Uterus (tissue), 4 donors: ENCODE measurements around the gene TRPT1. TPM values are rescaled to one million over a fixed set of nuclear protein-coding genes. Genes with fewer than 3 reads are reported as not detected.

Source experiments
- DNase-seq, 2 donors: peaks; one replicate each; pipeline ENCODE4 v3.0.0-alpha.2; 2019 to 2020
- H3K27ac ChIP-seq, 2 donors: fragments of 200-600 bp; sonication (generic); 1 replicate in 1 of 2; 2 replicates in 1 of 2; pipeline ENCODE4 v1.5.1; 2016 to 2018
- H3K27me3 ChIP-seq, 2 donors: fragments of 200-600 bp; sonication (generic); one replicate each; pipeline ENCODE4 v1.5.1; 2018 to 2019; ENCODE audit warnings: control low read depth in 1 of 2
- H3K36me3 ChIP-seq, 2 donors: fragments of 200-600 bp; sonication (generic); one replicate each; pipeline ENCODE4 v1.5.1; 2019; ENCODE audit warnings: control low read depth in 1 of 2
- H3K4me1 ChIP-seq, 2 donors: fragments of 200-600 bp; sonication (generic); one replicate each; pipeline ENCODE4 v1.5.1; 2018 to 2019; ENCODE audit warnings: control low read depth in 1 of 2
- H3K4me3 ChIP-seq, 2 donors: fragments of 200-600 bp; sonication (generic); 1 replicate in 1 of 2; 2 replicates in 1 of 2; pipeline ENCODE4 v1.5.1; 2018 to 2019; ENCODE audit warnings: mild to moderate bottlenecking in 1 of 2
- H3K9me3 ChIP-seq, 2 donors: fragments of 200-600 bp; sonication (generic); one replicate each; pipeline ENCODE4 v1.5.1; 2019; ENCODE audit warnings: control low read depth in 1 of 2
- POLR2A ChIP-seq, 2 donors: fragments of 450-650 bp; IDR thresholded peaks; one replicate each; pipeline ENCODE4 v1.6.1; 2016; ENCODE audit warnings: antibody characterized with exemption in 2 of 2, mild to moderate bottlenecking in 1 of 2, moderate library complexity in 1 of 2
- intact Hi-C: fragments of 100-400 bp; cut with DNase I; formaldehyde crosslinking; loops from one replicate; pipeline ENCODE4 v1.15.1; 2023; ENCODE audit warnings: low total_unique reads
- total RNA-seq, 4 donors: library from RNA; depleted of rRNA in 3 of 4; stranded (reverse); fragments of >200 nt in 3 of 4; gene quantifications; one replicate each; pipeline versions ENCODE4 v1.1.0 to v1.2.4, GENCODE V29; 2014 to 2023
- TF ChIP-seq, protein P1 (sequence below), 4 experiments: fragments of 200-600 bp in 2 of 4; fragments of 450-650 bp in 2 of 4; sonication (generic) in 2 of 4; IDR thresholded peaks; one replicate each; pipeline ENCODE4 v1.5.1; 2016 to 2019; ENCODE audit warnings: antibody characterized with exemption in 4 of 4, mild to moderate bottlenecking in 2 of 4, moderate library complexity in 1 of 4
- donor health status: DM: yes; HTN: yes; CAD: no.

Gene TRPT1
- total RNA-seq, 4 donors from 2014 or later = 7.2 to 42.9 (median 18.7) TPM

DNA sequence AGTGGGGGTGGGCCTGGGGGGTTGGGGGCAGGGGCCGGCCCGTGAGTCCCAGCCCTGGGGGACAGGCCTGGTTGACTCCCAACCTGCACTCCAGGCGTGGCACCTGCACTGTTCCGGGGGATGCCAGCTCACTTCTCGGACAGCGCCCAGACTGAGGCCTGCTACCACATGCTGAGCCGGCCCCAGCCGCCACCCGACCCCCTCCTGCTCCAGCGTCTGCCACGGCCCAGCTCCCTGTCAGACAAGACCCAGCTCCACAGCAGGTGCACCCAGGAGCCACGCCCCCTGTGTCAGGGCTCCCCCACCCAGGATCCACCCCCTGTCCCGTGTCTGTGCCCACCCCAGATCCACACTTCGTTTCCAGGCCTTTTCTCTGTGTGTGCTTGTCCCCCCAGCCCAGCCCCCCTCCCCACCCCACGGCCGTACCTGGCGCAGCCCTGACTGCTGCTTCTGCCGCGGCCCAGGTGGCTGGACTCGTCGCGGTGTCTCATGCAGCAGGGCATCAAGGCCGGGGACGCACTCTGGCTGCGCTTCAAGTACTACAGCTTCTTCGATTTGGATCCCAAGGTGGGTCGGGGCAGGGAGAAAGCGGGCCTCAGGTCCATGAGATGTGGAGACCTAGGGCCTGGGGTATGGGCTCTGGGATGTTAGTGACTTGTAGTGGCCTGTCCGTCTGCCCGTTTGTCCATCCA is 14.7 kb downstream of the TRPT1 start:
- no peak overlapping the region for H3K27ac ChIP-seq
- H3K27me3 ChIP-seq = no peaks in the 10 kb centered on the region
- H3K4me1 ChIP-seq = no peaks in the 10 kb centered on the region
- H3K9me3 ChIP-seq = no peaks in the 10 kb centered on the region
- intact Hi-C loops = no loop called here
- no peak overlapping the region for H3K4me3 ChIP-seq
- DNase-seq = peak in 1 of 2 donors; percentile 17
- no peaks in the 10 kb centered on the region for H3K36me3 ChIP-seq
- TF ChIP-seq, protein P1, sequence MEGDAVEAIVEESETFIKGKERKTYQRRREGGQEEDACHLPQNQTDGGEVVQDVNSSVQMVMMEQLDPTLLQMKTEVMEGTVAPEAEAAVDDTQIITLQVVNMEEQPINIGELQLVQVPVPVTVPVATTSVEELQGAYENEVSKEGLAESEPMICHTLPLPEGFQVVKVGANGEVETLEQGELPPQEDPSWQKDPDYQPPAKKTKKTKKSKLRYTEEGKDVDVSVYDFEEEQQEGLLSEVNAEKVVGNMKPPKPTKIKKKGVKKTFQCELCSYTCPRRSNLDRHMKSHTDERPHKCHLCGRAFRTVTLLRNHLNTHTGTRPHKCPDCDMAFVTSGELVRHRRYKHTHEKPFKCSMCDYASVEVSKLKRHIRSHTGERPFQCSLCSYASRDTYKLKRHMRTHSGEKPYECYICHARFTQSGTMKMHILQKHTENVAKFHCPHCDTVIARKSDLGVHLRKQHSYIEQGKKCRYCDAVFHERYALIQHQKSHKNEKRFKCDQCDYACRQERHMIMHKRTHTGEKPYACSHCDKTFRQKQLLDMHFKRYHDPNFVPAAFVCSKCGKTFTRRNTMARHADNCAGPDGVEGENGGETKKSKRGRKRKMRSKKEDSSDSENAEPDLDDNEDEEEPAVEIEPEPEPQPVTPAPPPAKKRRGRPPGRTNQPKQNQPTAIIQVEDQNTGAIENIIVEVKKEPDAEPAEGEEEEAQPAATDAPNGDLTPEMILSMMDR (IDR thresholded peaks at IDR 0.05) = no peak
- TF ChIP-seq POLR2A (IDR thresholded peaks at IDR 0.05) = no peak

DNA sequence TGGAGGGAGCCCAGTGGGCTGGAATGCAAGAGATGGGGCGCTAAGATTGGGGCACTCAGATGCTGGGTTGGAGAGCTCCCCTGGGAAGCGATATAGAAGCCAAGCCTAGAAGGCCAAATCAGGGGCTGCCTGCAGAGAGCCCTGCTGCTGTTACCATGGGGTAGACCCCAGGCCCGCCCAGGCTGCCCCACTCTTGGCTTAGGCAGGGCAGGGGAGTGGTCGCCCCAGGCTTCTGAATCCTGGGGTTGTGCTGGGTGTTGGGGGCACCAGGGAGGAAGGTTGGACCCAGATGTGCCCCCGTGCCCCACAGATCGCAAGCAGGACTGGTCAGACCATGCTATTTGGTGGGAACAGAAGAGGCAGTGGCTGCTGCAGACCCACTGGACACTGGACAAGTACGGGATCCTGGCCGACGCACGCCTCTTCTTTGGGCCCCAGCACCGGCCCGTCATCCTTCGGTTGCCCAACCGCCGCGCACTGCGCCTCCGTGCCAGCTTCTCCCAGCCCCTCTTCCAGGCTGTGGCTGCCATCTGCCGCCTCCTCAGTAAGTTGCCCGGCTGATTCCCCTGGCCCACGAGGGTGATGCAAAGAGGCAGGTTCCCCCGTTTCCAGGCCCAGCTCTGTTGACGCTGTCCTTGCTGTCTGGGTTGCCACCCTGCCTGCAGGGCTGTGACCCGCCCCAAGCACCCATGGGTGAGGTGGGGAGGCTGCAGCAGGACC is 15.5 kb downstream of the TRPT1 start:
- Histone ChIP-seq H3K36me3 (no peaks in the 10 kb centered on the region), H3K4me3 (no peak overlapping the region), H3K9me3 (no peaks in the 10 kb centered on the region), H3K4me1 (no peaks in the 10 kb centered on the region), H3K27ac (no peak overlapping the region), H3K27me3 (no peaks in the 10 kb centered on the region)
- DNase-seq = no peak
- intact Hi-C loops = no loop called here
- TF ChIP-seq POLR2A (IDR thresholded peaks at IDR 0.05) = no peak
- TF ChIP-seq, protein P1 (IDR thresholded peaks at IDR 0.05) = no peak

- intact Hi-C loops = loop anchor here (5.0 kb wide), 1 partner anchor 88 kb away; no protein-coding TSS in a partner anchor
- Histone ChIP-seq H3K4me3 (no peak overlapping the region), H3K36me3 (no peaks in the 10 kb centered on the region), H3K27me3 (no peaks in the 10 kb centered on the region), H3K27ac (no peak overlapping the region), H3K9me3 (no peaks in the 10 kb centered on the region), H3K4me1 (no peaks in the 10 kb centered on the region)
- no peak for TF ChIP-seq POLR2A (IDR thresholded peaks at IDR 0.05)
- TF ChIP-seq, protein P1 (IDR thresholded peaks at IDR 0.05) = no peak
- DNase-seq = no peak
Measured at GRCh38 chr11:64209563-64209843, 16.5 kb downstream of the TRPT1 start.

- no peaks in the 10 kb centered on the region for H3K36me3 ChIP-seq
- no peaks in the 10 kb centered on the region for H3K4me1 ChIP-seq
- no peaks in the 10 kb centered on the region for H3K27me3 ChIP-seq
- no peak for DNase-seq
- no peak overlapping the region for H3K4me3 ChIP-seq
- peak overlapping the region; percentile 65 to 78 for H3K27ac ChIP-seq
- intact Hi-C loops = loop anchor here (5.0 kb wide), 1 partner anchor 88 kb away; no protein-coding TSS in a partner anchor
- no peaks in the 10 kb centered on the region for H3K9me3 ChIP-seq
- TF ChIP-seq POLR2A (IDR thresholded peaks at IDR 0.05) = no peak
- TF ChIP-seq, protein P1 (IDR thresholded peaks at IDR 0.05) = no peak
Measured at GRCh38 chr11:64208796-64209562, 17.0 kb downstream of the TRPT1 start.
